SU-DHL-6 (cell line): Measurements from ENCODE around the gene MEGF6.

Experiments
- CTCF ChIP-seq: fragments of 200-600 bp; sonication (generic); IDR thresholded peaks from one replicate; pipeline ENCODE4 v1.5.1; 2017; ENCODE audit warnings: antibody characterized with exemption, mild to moderate bottlenecking, low read length, moderate library complexity; ENCODE audit not compliant: insufficient read depth, poor library complexity, severe bottlenecking
- EZH2phosphoT487 ChIP-seq: fragments of 200-600 bp; sonication (generic), shearing (Covaris generic); conservative IDR thresholded peaks from 2 replicates; pipeline ENCODE4 v1.6.1; 2018; ENCODE audit warnings: mild to moderate bottlenecking, antibody characterized with exemption, low read length, moderate library complexity, mixed read lengths

- no peak for TF ChIP-seq CTCF
- TF ChIP-seq EZH2phosphoT487, result no peak
Measured at GRCh38 chr1:3461238-3461933, 149.9 kb downstream of the MEGF6 start.
